Activated CD8-positive, alpha-beta memory T cell treated with anti-CD3 and anti-CD28 coated beads, Interleukin-2, amount 50 U/mL, for 24 hours (primary cell): ENCODE data around the gene WWC2.
"Not testable (repeated sequence)": the region's sequence is repeated elsewhere in the genome, so short reads cannot be mapped to it uniquely, and the experiment has no call there.

Experiments
- DNase-seq: peaks from one replicate; pipeline ENCODE4 v3.0.0-alpha.2; 2020; ENCODE audit errors: extremely low read depth

WWC2 gene

DNA sequence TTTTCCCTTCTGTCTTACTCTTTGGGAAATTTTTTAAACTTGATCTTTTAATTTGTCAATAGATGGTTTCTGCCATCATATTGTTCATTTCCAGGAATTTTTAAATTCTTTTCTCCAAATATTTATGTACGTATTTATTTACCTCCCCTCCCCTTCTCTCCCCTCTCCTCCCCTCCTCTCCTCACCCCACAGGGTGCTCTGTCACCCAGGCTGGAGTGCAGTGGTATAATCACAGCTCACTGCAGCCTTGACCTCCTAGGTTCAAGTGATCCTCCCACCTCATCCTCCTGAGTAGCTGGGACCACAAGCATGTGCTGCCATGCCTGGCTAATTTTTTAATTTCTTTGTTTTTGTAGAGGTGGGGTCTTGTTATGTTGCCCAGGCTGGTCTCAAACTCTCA is 73.8 kb downstream of the WWC2 start:
- DNase-seq = no peak

GRCh38 chr4:183173580-183174526 is 74.8 kb downstream of the WWC2 start:
- DNase-seq = no peak

- DNase-seq = no peak
These were observed 76.7 kb downstream of the WWC2 start for GRCh38 chr4:183175631-183176232.

GRCh38 chr4:183177001-183177400 is 77.9 kb downstream of the WWC2 start:
- no peak for DNase-seq

GRCh38 chr4:183178201-183178600 is 79.1 kb downstream of the WWC2 start:
- DNase-seq = no peak

DNA sequence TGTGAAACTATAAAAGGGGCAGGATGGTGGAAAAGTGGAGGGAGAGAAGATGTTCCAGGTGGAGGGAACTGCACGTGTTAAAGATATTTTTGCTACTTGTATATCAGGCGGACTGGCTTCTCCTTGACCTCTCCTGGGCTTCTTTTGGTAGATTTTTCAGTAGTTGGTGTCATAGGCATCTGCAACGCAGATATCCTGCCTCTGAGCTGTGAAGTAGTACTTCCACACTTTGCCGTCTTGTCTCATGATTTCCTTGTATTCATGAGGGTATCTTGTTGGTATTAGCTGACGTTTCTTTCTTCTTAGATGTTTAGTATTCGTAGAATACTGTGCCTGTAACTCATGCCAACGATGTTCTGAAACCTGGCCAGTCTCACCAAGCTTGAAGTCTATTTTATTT is 81.0 kb downstream of the WWC2 start:
- no peak for DNase-seq

- DNase-seq = no peak
These were observed 81.6 kb downstream of the WWC2 start for GRCh38 chr4:183180621-183181020.

GRCh38 chr4:183181081-183181480 is 82.0 kb downstream of the WWC2 start:
- DNase-seq = no peak

GRCh38 chr4:183182873-183183725 is 84.0 kb downstream of the WWC2 start:
- DNase-seq = no peak

DNA sequence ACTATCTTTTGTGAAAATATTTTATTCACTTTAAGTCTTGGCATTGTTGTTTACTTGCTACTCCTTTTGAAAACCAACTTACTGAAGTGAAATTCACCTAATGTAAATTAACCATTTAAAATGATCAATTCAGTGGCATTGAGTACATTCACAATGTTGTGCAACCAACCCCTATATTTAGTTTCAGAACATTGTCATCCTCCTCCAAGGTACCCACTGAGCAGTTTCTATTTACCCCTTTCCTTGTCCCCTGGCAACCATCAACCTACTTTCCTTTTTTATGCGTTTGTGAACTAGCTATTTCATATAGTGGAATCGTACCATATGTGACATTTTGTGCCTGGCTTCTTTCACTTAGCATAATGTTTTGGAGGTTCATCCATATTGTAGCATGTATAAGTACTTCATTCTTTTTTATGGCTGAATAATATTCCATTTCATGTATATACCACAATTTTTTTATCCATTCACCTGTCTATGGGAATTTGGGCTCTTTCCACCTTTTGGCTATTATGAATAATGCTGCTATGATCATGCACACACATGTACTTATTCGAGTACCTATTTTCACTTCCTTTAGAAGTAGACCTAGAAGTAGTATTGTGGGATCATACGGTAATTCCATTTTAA is 85.0 kb downstream of the WWC2 start:
- DNase-seq = no peak

GRCh38 chr4:183185018-183185417 is 86.0 kb downstream of the WWC2 start:
- no peak for DNase-seq

DNA sequence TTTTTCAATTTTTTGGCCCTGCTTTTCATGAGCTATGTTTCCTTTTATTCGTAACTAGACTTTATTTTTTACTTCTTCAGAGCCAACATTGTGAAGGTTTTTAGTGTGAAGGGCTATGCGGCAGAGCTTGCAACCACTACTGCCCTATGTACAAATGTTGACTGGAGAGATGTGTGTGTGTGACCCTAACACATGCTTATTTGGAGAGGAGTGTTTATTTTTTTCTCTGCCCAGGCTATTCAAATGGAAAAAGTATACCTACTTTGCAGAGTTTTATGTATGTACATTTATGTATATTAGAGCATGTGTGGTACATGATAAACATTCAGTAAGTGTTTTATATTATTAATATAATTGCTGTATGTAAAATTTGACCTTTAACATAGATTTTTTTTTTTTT is 86.5 kb downstream of the WWC2 start:
- no peak for DNase-seq

DNA sequence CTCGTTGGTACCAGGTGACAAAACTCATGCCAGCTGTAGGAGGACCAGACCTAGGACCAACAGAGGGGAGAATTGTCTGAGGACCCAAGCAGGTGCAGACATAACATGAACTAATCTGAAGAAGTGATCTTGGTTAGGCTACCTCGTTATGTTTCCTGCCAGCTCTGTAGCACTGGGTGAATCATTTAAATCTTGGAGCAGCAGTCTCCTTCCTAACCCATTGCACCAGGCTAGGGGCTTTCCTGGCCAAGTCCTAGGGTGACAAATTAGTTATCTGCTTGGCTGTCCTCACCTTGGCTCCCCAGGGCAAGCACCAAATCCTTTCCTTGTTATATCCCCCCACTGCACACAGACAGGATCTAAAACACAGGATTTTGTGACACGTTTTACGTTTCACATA is 87.8 kb downstream of the WWC2 start:
- DNase-seq = no peak

DNA sequence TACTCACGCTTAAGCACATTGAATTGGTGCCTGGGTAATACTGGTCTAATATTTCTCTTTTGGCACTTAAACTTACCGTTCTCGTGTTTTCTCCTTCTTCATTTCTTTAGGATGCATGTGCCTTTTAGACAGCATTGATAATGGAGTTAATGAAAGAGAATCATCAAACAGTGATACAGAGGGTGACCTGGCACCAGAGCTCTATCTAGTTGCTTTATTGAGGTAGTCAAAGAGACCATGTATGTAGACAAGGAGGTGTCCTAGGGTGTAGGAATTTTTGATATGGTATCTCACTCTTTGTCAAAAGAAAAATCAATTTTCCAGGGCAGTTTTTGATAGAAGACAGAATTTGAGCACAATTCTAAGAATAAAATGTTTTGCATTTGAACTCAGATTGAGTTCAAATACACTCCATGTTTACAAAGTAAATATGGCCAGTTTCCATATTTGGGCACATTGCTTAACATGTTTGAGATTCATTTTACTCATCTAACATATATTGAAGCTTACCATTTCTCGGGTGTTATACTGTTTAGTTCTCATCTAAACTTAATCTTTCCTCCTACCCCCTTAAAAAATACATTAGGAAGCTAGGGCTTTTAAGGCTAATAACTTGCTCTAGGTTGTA is 92.0 kb downstream of the WWC2 start:
- DNase-seq = no peak

GRCh38 chr4:183191630-183192029 is 92.6 kb downstream of the WWC2 start:
- DNase-seq = no peak

DNA sequence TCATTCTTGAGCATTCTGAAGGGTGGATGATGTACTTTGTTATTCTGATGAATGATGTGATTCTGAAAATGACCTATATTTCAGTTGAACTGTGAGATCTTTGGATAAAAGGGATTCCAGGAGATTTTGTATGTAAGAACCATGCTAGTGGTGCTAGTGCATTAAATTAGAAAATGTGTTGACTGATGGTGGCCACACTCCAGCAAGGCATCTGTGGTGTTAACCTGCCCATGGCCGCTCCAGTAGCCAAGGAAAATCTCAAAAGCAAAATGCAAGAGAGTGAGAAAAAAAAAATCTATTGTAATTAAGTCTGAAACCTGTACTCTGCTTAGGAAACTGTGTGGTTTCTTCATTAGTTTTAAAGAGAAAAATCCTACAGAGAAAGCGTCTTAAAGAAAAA is 93.5 kb downstream of the WWC2 start:
- no peak for DNase-seq

- DNase-seq = not testable (repeated sequence)
These were observed 94.8 kb downstream of the WWC2 start for GRCh38 chr4:183193730-183194338.

DNA sequence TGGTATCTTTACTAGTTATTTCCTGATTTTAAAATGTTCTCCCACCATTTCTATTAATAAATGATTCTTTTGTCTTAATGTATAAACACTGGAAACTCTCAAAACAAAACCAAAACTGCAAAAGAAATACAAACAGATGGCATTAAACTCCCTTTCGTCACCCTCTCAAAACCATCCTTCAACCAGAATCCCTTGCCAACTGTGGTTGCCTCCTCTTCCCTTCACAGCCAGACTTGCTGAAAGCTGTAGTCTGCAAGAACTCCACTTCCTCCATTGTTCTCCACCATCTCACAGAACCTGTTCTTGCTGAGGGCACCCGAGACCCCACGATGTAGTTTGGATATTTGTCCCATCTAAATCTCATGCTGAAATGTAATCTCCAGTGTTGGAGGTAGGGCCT is 96.5 kb downstream of the WWC2 start:
- no peak for DNase-seq

GRCh38 chr4:183197140-183197539 is 98.1 kb downstream of the WWC2 start:
- DNase-seq = no peak

- DNase-seq = no peak
These were observed 101.4 kb downstream of the WWC2 start for GRCh38 chr4:183200453-183200852.

GRCh38 chr4:183201331-183201730 is 102.3 kb downstream of the WWC2 start:
- no peak for DNase-seq
